Measurements from ENCODE around the gene TLE2. TPM values are rescaled to one million over a fixed set of nuclear protein-coding genes. Genes with fewer than 3 reads are reported as not detected.

The TLE2 gene
- total and polyA plus RNA-seq, 2 donors (not counting 3 experiments of a cell fraction or from before 2014, with no cell fraction given), result 32.0 to 38.8 TPM

- Histone ChIP-seq H3K4me2 (ENCODE audit: insufficient read depth, low read length) (no peak overlapping the region), H3K9ac (replicated peaks; ENCODE audit: extremely low read depth, insufficient read depth, low read length) (no peak overlapping the region), H4K20me1 (replicated peaks; ENCODE audit: control insufficient read depth, extremely low read depth, insufficient read depth, low read length) (no peaks in the 10 kb centered on the region), H3K27ac (ENCODE audit: insufficient read depth, low read depth, low read length) (no peak overlapping the region), H3K9me3 (replicated peaks; ENCODE audit: control insufficient read depth, insufficient read depth, low read length) (no peaks in the 10 kb centered on the region), H3K4me3 (replicated peaks in 1 of 3; ENCODE audit: insufficient read depth in 1 of 3, low read depth in 1 of 3, low read length in 3 of 3) (no peak overlapping the region), H3K9me1 (replicated peaks; ENCODE audit: control insufficient read depth, extremely low read depth, insufficient read depth, low read length) (no peaks in the 10 kb centered on the region), H2AFZ (ENCODE audit: low read depth, low read length) (no peak overlapping the region), H3K4me1 (ENCODE audit: control insufficient read depth, extremely low read depth, insufficient read depth, low read length) (no peaks in the 10 kb centered on the region), H3K79me2 (ENCODE audit: control insufficient read depth, insufficient read depth, low read length) (no peaks in the 10 kb centered on the region), H3K27me3 (ENCODE audit: control insufficient read depth in 2 of 2, insufficient read depth in 2 of 2, low read length in 2 of 2) (no peaks in the 10 kb centered on the region), H3K36me3 (ENCODE audit: control insufficient read depth in 2 of 2, extremely low read depth in 1 of 2, insufficient read depth in 2 of 2, low read length in 2 of 2) (peaks cover 0 to 23% of the 10 kb centered on the region in 2 experiments)
- BruUV-seq (replicated peaks), result no TSS peak
- dilution Hi-C loops (cut with MboI; ENCODE audit: extremely low pct_ligation_motif_present, low sequenced_read_pairs), result no loop called here
- ChIA-PET CTCF (no interaction called here), POLR2A (no interaction called here)
- intact Hi-C loops (cut with micrococcal nuclease), result no loop called here
- TF ChIP-seq MYC (IDR thresholded peaks at IDR 0.05; ENCODE audit: low read depth, low read length), result no peak
- no peak for TF ChIP-seq MAX (IDR thresholded peaks at IDR 0.05; ENCODE audit: insufficient read depth, insufficient read length)
- TF ChIP-seq GATA2 (IDR thresholded peaks at IDR 0.05; ENCODE audit: insufficient read depth, insufficient read length, low read depth, low read length), result no peak
- no peak for TF ChIP-seq EZH2 (IDR thresholded peaks at IDR 0.05; ENCODE audit: borderline replicate concordance, low read depth, low read length, severe bottlenecking)
- TF ChIP-seq JUN (IDR thresholded peaks at IDR 0.05; ENCODE audit: borderline replicate concordance, insufficient read depth, insufficient read length, low read depth), result no peak
- TF ChIP-seq POLR2AphosphoS5 (IDR thresholded peaks at IDR 0.05; ENCODE audit: insufficient read depth, low read depth, low read length), result no peak
- no peak for TF ChIP-seq POLR2A (IDR thresholded peaks at IDR 0.05; ENCODE audit: low read depth, low read length)
- TF ChIP-seq FOS (IDR thresholded peaks at IDR 0.05; ENCODE audit: borderline replicate concordance, insufficient read depth, low read length), result no peak
- no peak for TF ChIP-seq CTCF (IDR thresholded peaks at IDR 0.05; ENCODE audit: extremely low read depth in 1 of 2, insufficient read depth in 1 of 2, low read depth in 1 of 2, low read length in 2 of 2)
- FAIRE-seq (no peak), DNase-seq (ENCODE audit: low read depth, low spot score) (no peak)
Observed at GRCh38 chr19:3001235-3001800, 27.8 kb downstream of the TLE2 start.

Measured in endothelial cell of umbilical vein (primary cell).